Measurements from ENCODE around the gene LRRIQ4. TPM values are rescaled to one million over a fixed set of nuclear protein-coding genes. Genes with fewer than 3 reads are reported as not detected.

LRRIQ4 gene
- total and polyA plus RNA-seq, 3 experiments from 2014 or later, result 0.15 to 0.20 TPM; not detected in 1

DNA sequence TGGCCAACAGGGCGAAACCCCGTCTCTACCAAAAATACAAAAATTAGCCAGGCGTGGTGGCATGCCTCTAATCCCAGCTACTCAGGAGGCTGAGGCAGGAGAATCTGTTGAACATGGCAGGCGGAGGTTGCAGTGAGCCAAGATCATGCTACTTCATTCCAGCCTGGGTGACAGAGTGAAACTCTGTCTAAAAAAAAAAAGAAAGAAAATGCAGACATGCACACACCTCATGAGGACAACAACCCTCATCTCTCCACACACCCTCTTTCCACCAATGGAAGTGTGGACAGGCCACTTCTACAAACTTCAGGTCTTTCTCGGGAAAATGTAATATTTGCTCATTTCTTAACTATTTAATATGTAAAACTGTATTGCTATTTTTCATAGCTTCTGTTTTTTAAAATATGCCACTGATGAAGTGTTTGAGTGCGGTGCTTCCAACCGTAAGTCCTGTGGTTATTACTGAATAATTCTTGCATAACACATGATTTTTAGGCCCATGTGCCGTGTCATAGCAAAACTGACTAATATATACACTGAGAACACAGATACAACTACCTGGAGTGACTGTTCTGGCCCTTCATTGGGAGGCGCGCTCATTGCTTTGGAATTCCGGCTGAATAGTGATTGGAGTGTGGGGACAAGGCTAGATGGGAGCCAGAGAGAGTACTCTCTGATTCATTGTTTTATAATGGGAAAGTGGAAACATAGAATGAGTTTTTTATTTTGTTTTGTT is 34.0 kb downstream of the LRRIQ4 start:
- H3K36me3 Mint-ChIP-seq, result no peaks in the 10 kb centered on the region
- H3K9me3 Mint-ChIP-seq, result no peaks in the 10 kb centered on the region
- H3K27me3 Mint-ChIP-seq, result peaks cover 0 to 31% of the 10 kb centered on the region in 2 donors
- H3K4me1 Mint-ChIP-seq, result no peaks in the 10 kb centered on the region
- CTCF ChIA-PET, result no interaction called here
- no peak overlapping the region for H3K27ac ChIP-seq (ENCODE audit: low read depth, low read length)
- no peak for DNase-seq
- no peaks in the 10 kb centered on the region for H3K9me3 ChIP-seq (ENCODE audit: low read length)
- no peak overlapping the region for H3K4me3 ChIP-seq (ENCODE audit: low read length)
- H3K4me3 Mint-ChIP-seq, result no peak overlapping the region
- no peak overlapping the region for H3K27ac Mint-ChIP-seq
- POLR2A ChIA-PET, result no interaction called here
- H3K4me1 ChIP-seq (ENCODE audit: insufficient read depth, low read length), result no peaks in the 10 kb centered on the region
- H3K36me3 ChIP-seq (ENCODE audit: insufficient read depth, low read length), result no peaks in the 10 kb centered on the region
- no peaks in the 10 kb centered on the region for H3K27me3 ChIP-seq (ENCODE audit: insufficient read depth, low read length, poor library complexity, severe bottlenecking)

DNA sequence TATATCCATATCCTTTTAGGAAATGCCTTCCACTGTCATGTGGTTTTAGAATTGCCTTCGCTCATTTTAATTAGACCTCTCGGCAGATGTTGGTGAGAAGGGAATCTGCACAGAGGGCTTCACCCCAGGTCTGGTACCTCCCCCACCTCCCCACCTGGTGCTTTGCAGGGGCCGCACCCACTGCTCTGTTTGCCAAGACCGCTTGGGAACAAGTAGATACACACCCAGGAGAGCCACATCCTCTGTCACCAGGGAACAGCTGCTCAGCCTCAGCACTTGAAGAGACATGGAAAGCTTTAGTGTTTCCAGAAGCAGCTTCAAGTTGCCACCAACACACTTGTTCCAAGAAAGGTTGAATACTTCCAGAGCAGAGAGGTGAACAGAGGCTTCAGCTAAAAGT is 35.2 kb downstream of the LRRIQ4 start:
- POLR2A ChIA-PET, result no interaction called here
- Histone ChIP-seq H3K9me3 (ENCODE audit: low read length) (no peaks in the 10 kb centered on the region), H3K4me3 (ENCODE audit: low read length) (no peak overlapping the region), H3K4me1 (ENCODE audit: insufficient read depth, low read length) (no peaks in the 10 kb centered on the region), H3K36me3 (ENCODE audit: insufficient read depth, low read length) (no peaks in the 10 kb centered on the region), H3K27ac (ENCODE audit: low read depth, low read length) (no peak overlapping the region), H3K27me3 (ENCODE audit: insufficient read depth, low read length, poor library complexity, severe bottlenecking) (no peaks in the 10 kb centered on the region)
- Mint-ChIP-seq H3K4me3 (no peak overlapping the region), H3K27ac (no peak overlapping the region), H3K9me3 (no peaks in the 10 kb centered on the region), H3K27me3 (peaks cover 0 to 39% of the 10 kb centered on the region in 2 donors), H3K4me1 (no peaks in the 10 kb centered on the region), H3K36me3 (no peaks in the 10 kb centered on the region)
- CTCF ChIA-PET, result interaction anchor here (1.3 kb wide), 1 partner anchor 15 kb away, joined by 4 read pairs; no protein-coding TSS in a partner anchor
- no peak for DNase-seq

- Mint-ChIP-seq H3K27me3 (peaks cover 0 to 41% of the 10 kb centered on the region in 2 donors), H3K36me3 (no peaks in the 10 kb centered on the region), H3K27ac (no peak overlapping the region), H3K4me1 (no peaks in the 10 kb centered on the region), H3K4me3 (no peak overlapping the region), H3K9me3 (no peaks in the 10 kb centered on the region)
- ChIA-PET CTCF (interaction anchor here (0.7 kb wide), 1 partner anchor 8 kb away, joined by 3 read pairs; no protein-coding TSS in a partner anchor), POLR2A (no interaction called here)
- Histone ChIP-seq H3K9me3 (ENCODE audit: low read length) (no peaks in the 10 kb centered on the region), H3K4me1 (ENCODE audit: insufficient read depth, low read length) (no peaks in the 10 kb centered on the region), H3K36me3 (ENCODE audit: insufficient read depth, low read length) (no peaks in the 10 kb centered on the region), H3K27ac (ENCODE audit: low read depth, low read length) (no peak overlapping the region), H3K27me3 (ENCODE audit: insufficient read depth, low read length, poor library complexity, severe bottlenecking) (no peaks in the 10 kb centered on the region), H3K4me3 (ENCODE audit: low read length) (no peak overlapping the region)
- no peak for DNase-seq
Measured at GRCh38 chr3:169848741-169849140, 36.1 kb downstream of the LRRIQ4 start.

GRCh38 chr3:169850618-169851017 is 37.9 kb downstream of the LRRIQ4 start:
- H3K27me3 Mint-ChIP-seq, result peaks cover 0 to 40% of the 10 kb centered on the region in 2 donors
- Histone ChIP-seq H3K27ac (ENCODE audit: low read depth, low read length) (no peak overlapping the region), H3K4me3 (ENCODE audit: low read length) (no peak overlapping the region), H3K27me3 (ENCODE audit: insufficient read depth, low read length, poor library complexity, severe bottlenecking) (no peaks in the 10 kb centered on the region), H3K36me3 (ENCODE audit: insufficient read depth, low read length) (no peaks in the 10 kb centered on the region), H3K4me1 (ENCODE audit: insufficient read depth, low read length) (no peaks in the 10 kb centered on the region), H3K9me3 (ENCODE audit: low read length) (no peaks in the 10 kb centered on the region)
- CTCF ChIA-PET, result interaction anchor here (1.2 kb wide), 1 partner anchor 11 kb away, joined by 3 read pairs; no protein-coding TSS in a partner anchor
- no peaks in the 10 kb centered on the region for H3K4me1 Mint-ChIP-seq
- H3K4me3 Mint-ChIP-seq, result no peak overlapping the region
- H3K36me3 Mint-ChIP-seq, result no peaks in the 10 kb centered on the region
- no peak for DNase-seq
- no peaks in the 10 kb centered on the region for H3K9me3 Mint-ChIP-seq
- H3K27ac Mint-ChIP-seq, result no peak overlapping the region
- POLR2A ChIA-PET, result no interaction called here

DNA sequence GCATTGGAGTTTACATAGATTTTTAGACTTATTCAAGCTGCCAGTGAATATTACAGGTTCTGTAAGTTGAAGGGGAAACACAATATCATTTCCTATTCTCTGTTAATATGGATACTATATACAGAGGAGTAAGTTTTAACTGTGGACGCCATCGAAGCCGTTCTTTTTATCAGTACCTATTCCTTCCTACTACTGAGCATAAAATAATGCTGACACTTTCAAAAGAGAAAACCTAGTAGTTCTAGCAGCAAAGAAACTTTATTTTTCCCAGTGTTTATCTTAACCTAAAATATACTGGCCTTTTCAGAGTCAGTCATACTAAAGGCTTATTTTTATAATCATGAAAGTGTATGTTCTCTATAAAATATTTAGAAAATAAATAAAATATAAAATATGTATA is 42.8 kb downstream of the LRRIQ4 start:
- Histone ChIP-seq H3K4me1 (ENCODE audit: insufficient read depth, low read length) (no peaks in the 10 kb centered on the region), H3K9me3 (ENCODE audit: low read length) (no peaks in the 10 kb centered on the region), H3K27me3 (ENCODE audit: insufficient read depth, low read length, poor library complexity, severe bottlenecking) (no peaks in the 10 kb centered on the region), H3K27ac (ENCODE audit: low read depth, low read length) (no peak overlapping the region), H3K4me3 (ENCODE audit: low read length) (no peak overlapping the region), H3K36me3 (ENCODE audit: insufficient read depth, low read length) (no peaks in the 10 kb centered on the region)
- no peaks in the 10 kb centered on the region for H3K9me3 Mint-ChIP-seq
- peaks cover 1 to 43% of the 10 kb centered on the region in 2 donors for H3K27me3 Mint-ChIP-seq
- H3K27ac Mint-ChIP-seq, result no peak overlapping the region
- H3K4me1 Mint-ChIP-seq, result no peaks in the 10 kb centered on the region
- ChIA-PET POLR2A (no interaction called here), CTCF (no interaction called here)
- H3K4me3 Mint-ChIP-seq, result no peak overlapping the region
- no peak for DNase-seq
- H3K36me3 Mint-ChIP-seq, result no peaks in the 10 kb centered on the region

- POLR2A ChIA-PET, result no interaction called here
- CTCF ChIA-PET, result no interaction called here
- Mint-ChIP-seq H3K4me3 (no peak overlapping the region), H3K27me3 (peaks cover 3 to 33% of the 10 kb centered on the region in 2 donors), H3K4me1 (no peaks in the 10 kb centered on the region), H3K36me3 (no peaks in the 10 kb centered on the region), H3K9me3 (no peaks in the 10 kb centered on the region), H3K27ac (no peak overlapping the region)
- no peaks in the 10 kb centered on the region for H3K36me3 ChIP-seq (ENCODE audit: insufficient read depth, low read length)
- H3K4me1 ChIP-seq (ENCODE audit: insufficient read depth, low read length), result no peaks in the 10 kb centered on the region
- H3K9me3 ChIP-seq (ENCODE audit: low read length), result no peaks in the 10 kb centered on the region
- no peak overlapping the region for H3K4me3 ChIP-seq (ENCODE audit: low read length)
- H3K27me3 ChIP-seq (ENCODE audit: insufficient read depth, low read length, poor library complexity, severe bottlenecking), result no peaks in the 10 kb centered on the region
- no peak overlapping the region for H3K27ac ChIP-seq (ENCODE audit: low read depth, low read length)
- DNase-seq, result no peak
Measured at GRCh38 chr3:169857811-169858210, 45.1 kb downstream of the LRRIQ4 start.

DNA sequence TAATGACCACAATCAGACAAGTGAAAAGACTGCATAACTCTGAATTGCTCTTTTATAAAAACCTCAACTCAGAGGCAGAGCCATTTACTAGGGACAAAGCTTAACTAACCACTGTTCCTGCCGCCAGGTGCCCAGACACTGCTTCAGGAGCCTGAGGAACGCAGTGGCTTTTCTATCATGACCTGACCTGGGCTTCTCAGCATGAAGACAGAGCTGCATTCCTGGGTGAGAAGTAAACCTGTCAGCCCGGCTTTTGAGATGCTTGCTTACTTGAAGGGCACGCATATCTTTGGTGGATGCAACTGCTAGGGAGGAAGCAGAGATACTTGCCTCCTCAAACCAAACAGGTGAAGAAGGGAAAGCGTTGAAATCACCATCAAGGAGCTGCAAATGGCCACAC is 49.2 kb downstream of the LRRIQ4 start:
- DNase-seq, result no peak
- Histone ChIP-seq H3K9me3 (ENCODE audit: low read length) (no peaks in the 10 kb centered on the region), H3K27me3 (ENCODE audit: insufficient read depth, low read length, poor library complexity, severe bottlenecking) (no peaks in the 10 kb centered on the region), H3K4me1 (ENCODE audit: insufficient read depth, low read length) (peaks cover 14% of the 10 kb centered on the region), H3K27ac (ENCODE audit: low read depth, low read length) (no peak overlapping the region), H3K4me3 (ENCODE audit: low read length) (no peak overlapping the region), H3K36me3 (ENCODE audit: insufficient read depth, low read length) (no peaks in the 10 kb centered on the region)
- CTCF ChIA-PET, result interaction anchor here (1.1 to 1.7 kb wide), 3 partner anchors 12 to 21 kb away, joined by 3 to 4 read pairs (median 3); no protein-coding TSS in a partner anchor
- Mint-ChIP-seq H3K27me3 (peaks cover 7 to 35% of the 10 kb centered on the region in 2 donors), H3K36me3 (peaks cover 0 to 2% (median 0%) of the 10 kb centered on the region in 3 donors), H3K4me1 (peaks cover 4 to 12% (median 9%) of the 10 kb centered on the region in 3 donors), H3K4me3 (no peak overlapping the region), H3K9me3 (no peaks in the 10 kb centered on the region), H3K27ac (peak overlapping the region in 1 of 8 donors; percentile 34)
- POLR2A ChIA-PET, result interaction anchor here (0.7 kb wide), 1 partner anchor 193 kb away, joined by 3 read pairs; no protein-coding TSS in a partner anchor

DNA sequence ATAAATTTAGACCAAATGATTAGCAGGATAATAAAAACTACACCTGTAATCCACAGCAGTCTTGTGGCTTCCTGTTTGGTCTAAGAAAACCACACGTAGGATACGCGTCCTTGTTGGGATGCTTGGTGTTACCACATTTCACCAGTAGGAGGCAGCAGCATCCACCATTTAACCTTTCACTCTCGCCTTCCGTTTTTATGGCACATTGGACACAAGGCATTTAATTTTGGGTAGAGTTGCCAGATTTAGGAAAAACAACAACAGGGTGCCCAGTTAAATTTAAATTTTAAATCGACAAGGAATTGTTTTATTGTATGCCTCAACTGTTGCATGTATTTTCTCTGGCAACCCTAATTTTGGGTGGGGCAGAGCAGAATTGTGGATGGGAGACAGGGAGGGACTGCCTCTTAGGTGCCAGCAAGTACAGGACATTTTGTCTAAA is 50.8 kb downstream of the LRRIQ4 start:
- ChIA-PET POLR2A (no interaction called here), CTCF (interaction anchor here (1.1 to 1.7 kb wide), 9 partner anchors 8 to 948 kb away, joined by 3 to 6 read pairs (median 4); partner anchors contain the start of gene SEC62)
- no peaks in the 10 kb centered on the region for H3K9me3 ChIP-seq (ENCODE audit: low read length)
- peak; percentile 26 to 68 (median 54) for DNase-seq
- no peaks in the 10 kb centered on the region for H3K36me3 ChIP-seq (ENCODE audit: insufficient read depth, low read length)
- H3K27me3 Mint-ChIP-seq, result peaks cover 7 to 25% of the 10 kb centered on the region in 2 donors
- H3K4me3 Mint-ChIP-seq, result peak overlapping the region in 1 of 7 donors; percentile 32
- no peak overlapping the region for H3K27ac Mint-ChIP-seq
- H3K9me3 Mint-ChIP-seq, result no peaks in the 10 kb centered on the region
- no peak overlapping the region for H3K4me3 ChIP-seq (ENCODE audit: low read length)
- H3K4me1 ChIP-seq (ENCODE audit: insufficient read depth, low read length), result peaks cover 14% of the 10 kb centered on the region
- H3K27me3 ChIP-seq (ENCODE audit: insufficient read depth, low read length, poor library complexity, severe bottlenecking), result no peaks in the 10 kb centered on the region
- H3K4me1 Mint-ChIP-seq, result peaks cover 4 to 12% (median 9%) of the 10 kb centered on the region in 3 donors
- peaks cover 0 to 2% (median 0%) of the 10 kb centered on the region in 3 donors for H3K36me3 Mint-ChIP-seq
- H3K27ac ChIP-seq (ENCODE audit: low read depth, low read length), result no peak overlapping the region
